ENCODE results near the gene TMEM179. TPM values are rescaled to one million over a fixed set of nuclear protein-coding genes. Genes with fewer than 3 reads are reported as not detected.

The TMEM179 gene
- total and polyA plus RNA-seq, 10 of the 15 experiments (the other 5 are each of a cell fraction or from before 2014, with no cell fraction given) = not detected

GRCh38 chr14:104650057-104650980 lies 45.7 kb upstream of the TMEM179 start (continued):
- TF ChIP-seq ATF2 (IDR thresholded peaks at IDR 0.05; ENCODE audit: low read length) (no peak), TCF7 (IDR thresholded peaks at IDR 0.05; ENCODE audit: borderline replicate concordance) (no peak), CBFB (IDR thresholded peaks at IDR 0.05; ENCODE audit: low read depth) (no peak)

GRCh38 chr14:104647467-104648043 lies 43.0 kb upstream of the TMEM179 start:
- H3K4me2 ChIP-seq (ENCODE audit: control insufficient read depth, insufficient read depth) = no peak overlapping the region
- H2AFZ ChIP-seq (ENCODE audit: control insufficient read depth, low read depth, low read length) = no peak overlapping the region
- no peak overlapping the region for H3K4me3 ChIP-seq
- BruUV-seq (replicated peaks) = no TSS peak
- H3K4me1 ChIP-seq (ENCODE audit: control insufficient read depth, insufficient read depth, low read length) = no peaks in the 10 kb centered on the region
- H3K79me2 ChIP-seq (ENCODE audit: control insufficient read depth, insufficient read depth, low read length) = no peaks in the 10 kb centered on the region
- H3K27me3 ChIP-seq (replicated peaks in 1 of 2; ENCODE audit: control insufficient read depth in 2 of 2, insufficient read depth in 2 of 2, low read length in 1 of 2) = no peaks in the 10 kb centered on the region
- ChIA-PET RAD21 (ENCODE audit: unreplicated experiment) (interaction anchor here (1.4 to 1.9 kb wide), 2 partner anchors 31 to 61 kb away, joined by 4 to 6 read pairs; no protein-coding TSS in a partner anchor), POLR2A (interaction anchor here (1.6 kb wide), 1 partner anchor 10 kb away, joined by 3 read pairs; no protein-coding TSS in a partner anchor), SMC1A (ENCODE audit: uncharacterized antibody, unreplicated experiment) (interaction anchor here (0.6 to 1.8 kb wide), 3 partner anchors 34 to 1074 kb away, joined by 3 to 6 read pairs (median 4); no protein-coding TSS in a partner anchor), CTCF (interaction anchor here (0.6 to 3.8 kb wide), 10 partner anchors 10 to 1040 kb away, joined by 3 to 20 read pairs (median 3); no protein-coding TSS in a partner anchor)
- ATAC-seq (no peak), DNase-seq (ENCODE audit: low read depth, low spot score) (no peak), FAIRE-seq (no peak)
- in situ Hi-C loops (cut with MboI) (no loop called here), intact Hi-C loops (cut with micrococcal nuclease; ENCODE audit: unreplicated experiment) (no loop called here)
- H4K20me1 ChIP-seq (ENCODE audit: control insufficient read depth, insufficient read depth) = no peaks in the 10 kb centered on the region
- peaks cover 3% of the 10 kb centered on the region; the same call in 2 of the 3 replicates for H3K9me3 ChIP-seq (replicated peaks; ENCODE audit: control insufficient read depth, insufficient read depth, low read length)
- TF ChIP-seq SMC3 (IDR thresholded peaks at IDR 0.05; ENCODE audit: borderline replicate concordance, low read length) = no peak
- no peak for TF ChIP-seq TCF7 (IDR thresholded peaks at IDR 0.05; ENCODE audit: borderline replicate concordance)
- no peak for TF ChIP-seq SIN3A (IDR thresholded peaks at IDR 0.05; ENCODE audit: low read depth, low read length)
- TF ChIP-seq ZNF24 (IDR thresholded peaks at IDR 0.05) = no peak
- TF ChIP-seq SIX5 (IDR thresholded peaks at IDR 0.05; ENCODE audit: low read depth, low read length, severe bottlenecking) = no peak
- TF ChIP-seq SUZ12 (IDR thresholded peaks at IDR 0.05; ENCODE audit: unreplicated experiment) = no peak
- TF ChIP-seq ZSCAN29 (IDR thresholded peaks at IDR 0.05) = no peak
- no peak for TF ChIP-seq PAX8 (IDR thresholded peaks at IDR 0.05)
- no peak for TF ChIP-seq CEBPZ (IDR thresholded peaks at IDR 0.05; ENCODE audit: low read depth, low read length)
- TF ChIP-seq BACH1 (IDR thresholded peaks at IDR 0.05; ENCODE audit: borderline replicate concordance) = no peak
- no peak for TF ChIP-seq HDAC6 (IDR thresholded peaks at IDR 0.05; ENCODE audit: unreplicated experiment)
- no peak for TF ChIP-seq POLR2AphosphoS5 (IDR thresholded peaks at IDR 0.05; ENCODE audit: low read length)
- no peak for TF ChIP-seq CHD1 (IDR thresholded peaks at IDR 0.05; ENCODE audit: low read depth, low read length)
- WGBS (ENCODE audit: insufficient coverage, insufficient replicate concordance, low lambda C conversion rate, missing lambda C conversion rate) = 37% methylated on average over 6 of the region's 6 CpGs
- no peak overlapping the region for H3K9ac ChIP-seq (ENCODE audit: control insufficient read depth, insufficient read depth, low read length)
- H3K27ac ChIP-seq (ENCODE audit: control insufficient read depth, insufficient read depth) = no peak overlapping the region
- no peaks in the 10 kb centered on the region for H3K36me3 ChIP-seq (ENCODE audit: control insufficient read depth in 2 of 2, insufficient read depth in 2 of 2, low read length in 1 of 2)
